COLO668 (cell line): Measurements from ENCODE around the gene SCPEP1.

ENCODE experiments used
- DNase-seq: peaks from one replicate; lab custom pipeline; 2025; ENCODE audit not compliant: unreplicated experiment; lab: John Stamatoyannopoulos, UW

The SCPEP1 gene

DNA sequence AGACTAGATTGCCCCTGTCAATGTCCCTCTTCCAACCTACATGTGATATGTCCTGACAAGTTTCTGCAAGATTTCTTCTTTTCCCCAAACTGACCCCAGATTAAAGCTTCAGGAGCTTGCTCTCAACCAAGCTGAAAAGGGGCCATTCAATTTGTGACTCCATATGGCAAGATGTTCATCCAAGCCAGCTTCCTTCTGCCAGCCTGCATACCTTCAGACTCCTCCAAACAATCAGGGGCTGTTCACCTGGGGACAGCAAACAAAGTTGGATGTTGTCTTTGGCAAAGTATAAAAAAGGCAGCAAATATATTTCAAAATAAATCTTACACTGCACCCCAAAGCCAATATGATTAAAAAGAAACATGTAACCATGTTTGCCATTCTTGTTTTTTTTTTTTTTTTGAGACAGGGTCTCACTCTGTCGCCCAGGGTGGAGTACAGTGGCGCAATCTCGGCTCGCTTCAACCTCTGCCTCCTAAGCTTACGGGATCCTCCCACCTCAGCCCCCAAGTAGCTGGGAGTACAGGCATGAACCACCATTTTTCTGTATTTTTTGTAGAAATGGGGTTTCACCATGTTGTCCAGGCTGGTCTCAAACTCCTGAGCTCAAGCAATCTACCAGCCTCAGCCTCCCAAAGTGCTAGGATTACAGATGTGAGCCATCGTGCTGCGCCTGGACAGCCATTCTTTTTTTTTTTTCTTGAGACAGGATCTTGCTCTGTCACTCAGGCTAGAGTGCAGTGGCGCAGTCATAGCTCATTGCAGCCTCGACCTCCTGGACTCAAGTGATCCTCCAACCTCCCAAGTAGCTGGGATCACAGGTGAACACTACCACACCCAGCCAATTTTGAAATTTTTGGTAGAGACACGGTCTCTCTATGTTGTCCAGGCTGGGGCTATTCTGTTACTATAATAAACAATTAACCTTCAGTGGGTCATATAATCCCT, 57.1 kb downstream of the SCPEP1 start:
- DNase-seq: no peak

DNA sequence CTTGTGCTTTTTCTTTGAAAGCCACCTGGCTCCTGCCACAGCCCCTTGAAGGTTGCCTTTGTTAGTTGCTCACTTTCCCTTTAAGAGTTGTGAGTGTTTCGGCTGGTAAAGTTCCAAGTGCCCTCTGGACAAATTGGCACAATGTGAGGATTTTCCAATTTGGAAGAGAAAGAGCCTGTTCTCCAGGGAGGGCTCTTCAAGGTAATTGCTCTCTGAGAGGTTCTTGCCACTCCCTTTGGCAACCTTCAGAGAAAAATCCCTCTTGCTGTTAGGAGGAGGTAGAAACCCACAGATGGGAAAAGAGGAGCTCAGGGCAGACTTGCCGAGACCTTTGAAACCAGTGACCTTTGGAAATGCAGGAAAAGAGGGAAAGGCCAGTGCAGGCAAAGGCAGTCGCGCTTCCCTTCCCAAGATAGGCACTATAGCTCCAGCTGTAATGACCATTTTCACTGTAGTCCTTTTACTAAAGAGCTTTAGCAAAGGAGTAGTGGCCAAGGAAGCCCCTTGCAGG, 58.1 kb downstream of the SCPEP1 start:
- no peak for DNase-seq

DNA sequence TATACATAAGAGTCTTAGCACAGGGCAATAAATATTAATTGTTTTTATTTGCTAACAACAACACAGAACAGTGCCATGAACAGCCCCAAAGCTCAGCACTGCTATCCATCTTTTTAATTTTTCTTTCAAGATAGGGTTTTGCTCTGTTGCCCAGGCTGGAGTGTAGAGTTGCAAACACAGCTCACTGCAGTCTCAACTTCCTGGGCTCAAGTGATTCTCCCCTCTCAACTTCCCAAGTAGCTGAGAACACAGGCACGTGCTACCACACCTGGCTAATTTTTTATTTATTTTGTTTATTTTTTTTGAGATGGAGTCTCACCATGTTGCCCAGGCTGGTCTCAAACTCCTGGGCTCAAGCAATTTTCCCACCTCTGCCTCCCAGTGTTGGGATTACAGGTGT, 59.5 kb downstream of the SCPEP1 start:
- no peak for DNase-seq

DNA sequence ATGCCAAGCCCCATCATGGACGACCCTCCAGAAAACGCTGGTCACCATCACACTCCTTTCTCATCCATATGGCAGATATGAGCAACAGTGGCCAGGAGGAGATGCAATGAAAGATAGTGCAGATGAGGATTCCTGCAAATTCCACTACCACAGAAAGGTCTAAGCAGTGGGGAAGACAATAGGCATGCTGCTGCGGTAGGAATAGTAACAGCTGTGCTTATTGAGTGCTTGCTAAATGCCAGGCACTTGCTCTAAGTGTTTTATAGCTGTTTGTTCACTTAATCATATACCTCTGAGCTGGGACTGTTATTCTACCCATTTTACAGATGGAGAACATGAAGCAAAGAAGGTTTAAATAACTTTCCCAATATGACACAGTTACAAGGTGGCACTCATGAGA, 60.6 kb downstream of the SCPEP1 start:
- DNase-seq: no peak

DNA sequence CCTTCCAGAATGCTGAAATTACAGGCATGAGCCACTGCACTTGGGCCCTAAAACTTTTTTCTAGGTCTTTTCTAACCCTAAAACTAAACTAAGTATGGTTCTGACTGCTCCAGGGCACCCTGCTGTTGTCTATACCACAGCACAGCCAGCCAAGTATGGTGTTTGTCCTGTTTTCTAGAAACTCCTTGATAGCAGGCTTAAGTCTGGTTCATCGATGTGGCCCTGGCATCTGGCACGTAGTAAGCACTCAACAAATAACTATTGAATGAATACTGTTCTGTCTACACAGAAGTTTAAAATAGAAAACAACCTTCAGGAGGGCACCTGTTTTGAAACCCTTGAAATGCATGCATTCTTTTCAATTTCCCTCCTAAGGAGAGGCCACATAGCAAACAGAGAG, 62.6 kb downstream of the SCPEP1 start:
- DNase-seq: no peak

DNA sequence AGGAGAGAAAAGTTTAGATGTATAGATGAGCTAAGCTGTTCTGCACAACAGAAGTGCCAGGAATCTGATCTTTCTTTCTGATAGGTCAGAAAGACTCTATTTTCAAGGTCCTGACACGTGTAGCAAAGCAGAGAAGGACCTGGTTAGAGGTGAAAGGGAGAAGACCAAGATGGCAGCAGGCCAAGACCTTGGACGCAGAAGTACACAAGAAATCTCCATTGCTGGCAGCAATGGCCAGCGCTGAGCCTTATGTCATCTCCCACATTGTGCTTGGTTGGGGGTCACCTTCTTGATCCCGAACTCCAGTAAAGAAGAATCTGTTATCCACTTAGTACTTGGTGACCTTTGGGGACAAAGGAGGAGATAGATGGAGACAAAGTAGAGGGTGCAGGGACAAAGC, 65.3 kb downstream of the SCPEP1 start:
- DNase-seq: no peak

DNA sequence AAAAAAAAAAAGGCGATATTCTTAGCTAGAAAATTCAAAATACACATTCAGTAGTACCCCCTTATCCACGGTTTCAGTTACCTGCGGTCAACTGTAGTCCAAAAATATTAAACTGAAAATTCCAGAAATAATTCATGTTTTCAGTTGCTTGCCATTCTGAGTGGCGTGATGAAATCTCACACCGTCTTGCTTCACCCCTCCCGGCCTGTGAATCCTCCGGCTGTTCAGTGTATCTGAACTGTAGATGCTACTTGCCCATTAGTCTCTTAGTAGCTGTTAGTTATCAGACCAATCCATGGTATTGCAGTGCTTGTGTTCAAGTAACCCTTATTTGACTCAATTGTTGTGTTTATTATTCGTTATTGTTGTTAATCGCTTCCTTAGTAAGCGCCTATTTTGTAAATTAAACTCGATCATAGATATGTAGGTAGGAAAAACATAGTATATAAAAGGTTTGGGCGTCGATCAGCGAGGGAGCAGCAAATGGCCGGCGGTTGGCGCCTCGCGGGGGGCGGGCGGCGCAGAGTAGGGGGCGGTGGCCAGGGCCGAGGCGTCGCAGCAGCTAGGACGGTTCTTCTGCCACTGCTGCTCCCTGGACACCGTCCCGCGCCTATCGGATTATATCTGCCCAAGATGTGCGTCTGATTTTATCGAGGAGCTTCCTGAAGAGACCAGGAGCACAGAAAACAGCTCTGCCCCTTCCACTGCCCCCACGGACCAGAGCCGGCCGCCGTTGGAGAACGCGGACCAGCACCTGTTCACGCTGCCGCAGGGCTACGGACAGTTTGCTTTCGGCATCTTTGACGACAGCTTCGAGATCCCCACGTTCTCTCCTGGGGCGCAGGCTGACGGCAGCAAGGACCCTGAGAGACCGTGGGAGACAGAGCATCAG, 67.3 kb downstream of the SCPEP1 start:
- DNase-seq: no peak

DNA sequence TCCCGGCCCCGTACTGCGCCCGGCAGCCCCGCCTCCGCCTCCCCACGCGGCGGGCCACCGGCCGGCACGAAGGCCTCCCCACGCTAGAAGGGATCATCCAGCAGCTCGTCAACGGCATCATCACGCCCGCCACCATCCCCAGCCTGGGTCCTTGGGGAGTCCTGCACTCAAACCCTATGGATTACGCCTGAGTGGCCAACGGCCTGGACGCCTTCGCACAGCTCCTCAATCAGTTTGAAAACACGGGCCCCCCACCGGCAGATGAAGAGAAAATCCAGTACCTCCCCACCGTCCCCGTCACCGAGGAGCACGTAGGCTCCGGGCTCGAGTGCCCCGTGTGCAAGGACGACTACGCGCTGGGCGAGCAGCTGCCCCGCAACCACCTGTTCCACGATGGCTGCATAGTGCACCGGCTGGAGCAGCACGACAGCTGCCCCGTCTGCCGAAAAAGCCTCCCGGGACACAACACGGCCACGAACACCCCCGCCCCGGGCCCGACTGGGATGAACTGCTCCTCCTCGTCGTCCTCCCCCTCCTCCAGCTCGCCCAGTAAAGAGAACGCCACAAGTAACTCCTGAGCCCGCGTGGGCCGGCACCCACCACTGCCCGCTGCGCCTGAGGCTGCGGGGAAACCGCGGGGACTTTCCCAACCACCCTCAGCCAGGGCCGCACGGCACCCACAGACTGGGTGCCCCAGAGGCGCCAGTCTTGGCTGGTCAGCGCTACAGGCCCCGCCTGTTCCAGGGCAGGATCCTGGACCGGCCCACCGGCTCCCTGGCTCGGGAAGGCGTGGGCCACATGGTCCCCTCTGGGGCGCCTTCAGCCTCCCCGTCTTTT, 68.2 kb downstream of the SCPEP1 start:
- peak; percentile 33 for DNase-seq

DNA sequence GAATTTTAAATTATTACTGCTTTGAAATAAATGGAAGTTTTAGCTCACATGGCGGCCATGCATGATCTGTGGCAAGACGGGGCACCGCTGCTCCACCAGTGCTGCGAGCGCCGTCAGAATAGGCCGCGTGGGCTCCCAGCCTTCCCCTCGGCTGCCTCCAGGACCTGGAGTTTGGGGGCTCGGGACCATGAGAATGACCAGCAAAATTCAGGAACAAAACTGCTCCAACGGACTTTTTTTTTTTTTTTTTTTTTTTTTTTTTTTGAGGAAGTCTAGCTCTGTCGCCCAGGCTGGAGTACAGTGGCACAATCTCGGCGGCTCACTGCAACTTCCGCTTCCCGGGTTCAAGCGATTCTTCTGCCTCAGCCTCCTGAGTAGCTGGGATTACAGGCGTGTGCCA, 68.8 kb downstream of the SCPEP1 start:
- DNase-seq: no peak

DNA sequence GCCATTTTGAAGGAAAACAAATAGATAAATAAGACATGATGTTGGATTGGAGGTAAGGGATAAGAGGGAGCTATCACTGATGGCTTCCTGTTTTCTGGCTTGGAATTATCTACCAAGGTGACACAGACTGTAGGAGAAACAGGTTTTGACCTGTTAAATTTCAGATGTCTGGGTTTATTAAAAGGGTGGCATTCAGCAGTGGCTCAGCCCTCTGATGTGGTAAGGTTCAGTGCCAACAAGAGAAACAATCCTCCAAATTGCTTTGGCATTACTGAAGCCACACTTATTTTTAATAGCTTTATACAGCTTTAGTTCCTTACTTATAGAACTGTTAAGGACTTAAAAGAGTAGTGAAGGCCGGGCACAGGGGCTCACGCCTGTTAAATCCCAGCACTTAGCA, 70.2 kb downstream of the SCPEP1 start:
- no peak for DNase-seq

DNA sequence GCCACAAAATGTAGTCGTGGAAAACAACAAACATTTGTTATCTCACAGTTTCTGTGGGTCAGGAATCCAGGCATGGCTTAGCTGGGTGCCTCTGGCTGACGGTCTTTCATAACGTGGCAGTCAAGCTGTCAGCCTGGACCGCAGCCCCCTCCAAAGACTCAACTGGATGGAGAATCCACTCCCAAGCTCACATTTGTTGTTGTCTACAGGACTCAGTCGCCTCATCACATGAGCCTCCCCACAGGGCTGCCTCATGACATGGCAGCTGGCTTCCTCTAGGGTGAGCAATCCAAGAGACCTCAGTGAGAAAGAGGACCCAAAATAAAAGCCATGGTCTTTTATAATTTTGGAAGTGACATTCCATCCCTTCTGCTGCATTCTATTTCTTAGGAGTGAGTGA, 72.4 kb downstream of the SCPEP1 start:
- DNase-seq: no peak

DNA sequence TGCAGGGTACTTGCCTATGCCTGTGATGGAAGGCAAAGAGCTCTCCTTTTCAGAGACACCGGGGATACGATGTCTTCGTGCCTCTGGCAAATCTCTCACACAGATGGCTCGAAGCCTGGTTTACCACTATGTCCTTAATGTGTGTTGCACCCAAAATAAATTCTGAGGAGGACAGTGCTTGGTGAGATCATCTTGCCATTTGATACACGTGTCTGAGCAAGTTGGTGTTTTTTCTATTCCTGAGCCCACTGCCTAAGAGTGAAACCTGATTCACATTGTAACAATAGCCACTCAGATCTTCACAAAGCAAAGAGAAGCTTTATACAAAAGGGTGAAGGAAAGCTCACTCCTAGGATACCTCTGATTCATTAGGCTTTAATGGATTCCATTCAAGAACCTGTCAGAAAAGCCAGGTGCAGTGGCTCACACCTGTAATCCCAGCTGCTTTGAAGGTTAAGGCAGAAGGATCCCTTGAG, 74.0 kb downstream of the SCPEP1 start:
- peak; percentile 58 for DNase-seq
